HG03558 (cell line): ENCODE data around the gene COL4A2.
"Not testable (repeated sequence)": the region's sequence is repeated elsewhere in the genome, so short reads cannot be mapped to it uniquely, and the experiment has no call there.

ENCODE experiments used
- ATAC-seq: cut with Tn5 transposase; IDR thresholded peaks from one replicate; pipeline ENCODE4 v1.9.1; 2021; ENCODE audit warnings: moderate number of reproducible peaks; ENCODE audit not compliant: unreplicated experiment; ENCODE audit errors: extremely low read depth

Gene COL4A2

GRCh38 chr13:110319774-110320509, 12.9 kb downstream of the COL4A2 start:
- no peak for ATAC-seq

- no peak for ATAC-seq
Measured at GRCh38 chr13:110320645-110321044, 13.6 kb downstream of the COL4A2 start.

GRCh38 chr13:110321573-110321972, 14.5 kb downstream of the COL4A2 start:
- not testable (repeated sequence) for ATAC-seq

GRCh38 chr13:110322126-110322827, 15.2 kb downstream of the COL4A2 start:
- no peak for ATAC-seq

GRCh38 chr13:110322828-110323171, 15.7 kb downstream of the COL4A2 start:
- no peak for ATAC-seq

GRCh38 chr13:110323172-110323891, 16.2 kb downstream of the COL4A2 start:
- ATAC-seq, result no peak

GRCh38 chr13:110324026-110324749, 17.1 kb downstream of the COL4A2 start:
- ATAC-seq, result no peak

GRCh38 chr13:110326263-110326904, 19.3 kb downstream of the COL4A2 start:
- ATAC-seq, result no peak

GRCh38 chr13:110327051-110327721, 20.1 kb downstream of the COL4A2 start:
- no peak for ATAC-seq

- no peak for ATAC-seq
Measured at GRCh38 chr13:110328573-110328972, 21.5 kb downstream of the COL4A2 start.

GRCh38 chr13:110329258-110329657, 22.2 kb downstream of the COL4A2 start:
- no peak for ATAC-seq

GRCh38 chr13:110329798-110330461, 22.8 kb downstream of the COL4A2 start:
- no peak for ATAC-seq

GRCh38 chr13:110330491-110331011, 23.5 kb downstream of the COL4A2 start:
- ATAC-seq, result no peak

GRCh38 chr13:110331362-110331761, 24.3 kb downstream of the COL4A2 start:
- ATAC-seq, result no peak

- ATAC-seq, result no peak
Measured at GRCh38 chr13:110332750-110333149, 25.7 kb downstream of the COL4A2 start.

- ATAC-seq, result no peak
Measured at GRCh38 chr13:110333837-110334236, 26.8 kb downstream of the COL4A2 start.

- no peak for ATAC-seq
Measured at GRCh38 chr13:110334256-110334655, 27.2 kb downstream of the COL4A2 start.

- no peak for ATAC-seq
Measured at GRCh38 chr13:110334841-110335490, 27.9 kb downstream of the COL4A2 start.
